ENCODE measurements around the gene PAPPA2.
"Not testable (repeated sequence)": the region's sequence is repeated elsewhere in the genome, so short reads cannot be mapped to it uniquely, and the experiment has no call there.

Gene PAPPA2

DNA sequence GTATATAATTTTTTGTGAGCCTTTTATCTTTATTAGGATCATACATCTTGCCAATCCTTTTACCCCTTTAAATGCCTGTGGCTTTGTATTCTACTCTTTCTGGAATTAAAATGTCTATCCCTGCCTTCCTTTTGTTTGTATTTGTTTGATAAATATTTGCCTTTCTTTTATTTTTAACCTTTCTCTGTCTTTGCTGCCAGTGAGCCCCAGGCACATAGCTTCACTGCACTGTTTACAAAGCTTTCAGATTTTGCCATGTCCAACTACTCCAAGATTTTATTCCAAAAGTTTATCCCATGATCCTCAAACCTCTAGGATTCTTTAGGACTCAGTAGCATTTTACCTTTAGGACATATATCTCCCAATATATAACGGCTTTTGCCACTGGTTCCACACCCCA lies 281.2 kb downstream of the PAPPA2 start:
- in situ Hi-C loops (cut with HindIII; ENCODE audit: low sequenced_read_pairs) = no loop called here

DNA sequence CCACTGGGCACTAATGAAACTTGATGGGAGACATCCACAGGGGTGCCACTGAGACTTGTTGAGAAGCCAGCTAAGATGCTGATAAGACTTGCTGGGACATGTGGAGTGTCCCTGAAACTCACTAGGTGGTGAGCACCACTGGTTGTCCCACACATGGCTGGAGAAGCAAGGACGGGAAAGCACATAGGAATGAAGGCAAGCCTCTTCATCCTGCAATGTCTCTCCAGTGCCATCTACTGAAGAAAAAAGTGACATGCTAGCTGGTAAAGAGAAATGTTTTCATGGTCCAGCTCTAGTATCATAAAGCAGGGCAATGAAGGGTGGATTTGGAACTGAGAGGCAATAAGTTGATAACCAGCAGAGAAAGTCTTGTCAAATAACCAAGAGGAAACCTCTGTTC lies 283.0 kb downstream of the PAPPA2 start:
- in situ Hi-C loops (cut with HindIII; ENCODE audit: low sequenced_read_pairs) = no loop called here

DNA sequence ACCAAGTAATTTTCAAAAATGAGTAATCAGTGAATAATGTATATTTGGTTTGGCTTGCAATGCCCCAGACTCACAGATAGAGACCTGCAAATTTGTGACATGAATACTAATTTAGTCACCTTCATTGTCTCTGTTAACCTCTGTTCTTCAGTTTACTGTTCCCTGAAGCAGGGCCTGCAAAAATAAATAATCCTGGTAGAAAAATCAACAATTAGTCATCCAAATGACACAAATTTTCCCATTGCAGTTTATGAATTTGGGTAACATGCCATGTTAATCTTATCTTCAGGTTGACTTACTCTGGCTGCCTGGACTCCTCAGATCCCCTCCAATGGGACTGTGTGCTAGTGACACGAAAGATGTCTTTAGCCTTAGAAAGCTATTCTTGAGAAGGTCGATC lies 289.5 kb downstream of the PAPPA2 start:
- in situ Hi-C loops (cut with HindIII; ENCODE audit: low sequenced_read_pairs) = no loop called here

- in situ Hi-C loops (cut with HindIII; ENCODE audit: low sequenced_read_pairs) = no loop called here
Measured at GRCh38 chr1:176754676-176755075, 291.7 kb downstream of the PAPPA2 start.

DNA sequence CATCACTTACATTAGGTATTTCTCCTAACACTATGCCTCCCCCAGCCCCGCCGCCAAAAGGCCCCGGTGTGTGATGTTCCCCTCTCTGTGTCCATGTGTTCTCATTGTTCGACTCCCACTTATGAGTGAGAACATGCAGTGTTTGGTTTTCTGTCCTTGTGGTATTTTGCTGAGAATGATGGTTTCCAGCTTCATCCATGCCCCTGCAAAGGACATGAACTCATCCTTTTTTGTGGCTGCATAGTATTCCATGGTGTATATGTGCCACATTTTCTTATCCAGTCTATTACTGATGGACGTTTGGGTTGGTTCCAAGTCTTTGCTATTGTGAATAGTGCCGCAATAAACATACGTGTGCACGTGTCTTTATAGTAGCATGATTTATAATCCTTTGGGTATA lies 293.8 kb downstream of the PAPPA2 start:
- in situ Hi-C loops (cut with HindIII; ENCODE audit: low sequenced_read_pairs) = not testable (repeated sequence)

DNA sequence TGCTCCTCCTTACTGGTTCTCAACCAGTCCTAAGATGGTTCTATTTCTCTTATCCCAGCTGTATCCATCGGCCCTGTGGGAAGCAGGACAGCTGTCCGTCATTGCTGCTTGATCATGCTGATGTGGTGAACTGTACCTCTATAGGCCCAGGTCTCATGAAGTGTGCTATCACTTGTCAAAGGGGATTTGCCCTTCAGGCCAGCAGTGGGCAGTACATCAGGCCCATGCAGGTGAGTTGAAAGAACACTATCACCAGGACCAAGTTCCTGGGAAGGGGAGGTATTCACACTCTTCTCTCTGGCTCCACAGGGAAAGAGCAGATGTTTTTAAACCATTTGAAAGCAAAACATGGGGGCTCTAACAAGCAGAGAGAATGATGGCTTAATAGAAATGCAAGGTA lies 302.6 kb downstream of the PAPPA2 start:
- in situ Hi-C loops (cut with HindIII; ENCODE audit: low sequenced_read_pairs) = no loop called here

- in situ Hi-C loops (cut with HindIII; ENCODE audit: low sequenced_read_pairs) = no loop called here
Measured at GRCh38 chr1:176766779-176767178, 303.8 kb downstream of the PAPPA2 start.

DNA sequence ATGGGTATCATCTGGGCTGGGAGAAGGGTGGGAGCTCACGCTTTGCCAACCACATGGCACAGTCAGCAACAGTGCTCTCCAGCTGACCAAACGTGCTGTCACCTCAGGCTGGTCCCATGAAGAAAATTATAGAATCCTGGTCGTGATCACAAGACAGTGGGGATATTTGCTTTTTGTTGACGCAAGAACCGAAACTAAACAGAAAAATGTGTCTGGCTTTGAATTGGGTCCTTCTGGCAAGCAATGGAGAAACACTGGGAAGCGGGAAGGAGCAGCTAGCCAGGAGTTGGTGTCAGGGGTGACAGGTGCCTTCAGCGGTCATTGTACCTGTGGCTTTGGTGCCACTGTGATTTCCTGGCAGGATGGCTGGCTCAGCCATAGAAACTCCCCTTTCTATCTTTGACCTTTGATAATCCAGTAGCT lies 304.8 kb downstream of the PAPPA2 start:
- in situ Hi-C loops (cut with HindIII; ENCODE audit: low sequenced_read_pairs) = no loop called here

GRCh38 chr1:176768532-176768931 lies 305.6 kb downstream of the PAPPA2 start:
- in situ Hi-C loops (cut with HindIII; ENCODE audit: low sequenced_read_pairs) = no loop called here

DNA sequence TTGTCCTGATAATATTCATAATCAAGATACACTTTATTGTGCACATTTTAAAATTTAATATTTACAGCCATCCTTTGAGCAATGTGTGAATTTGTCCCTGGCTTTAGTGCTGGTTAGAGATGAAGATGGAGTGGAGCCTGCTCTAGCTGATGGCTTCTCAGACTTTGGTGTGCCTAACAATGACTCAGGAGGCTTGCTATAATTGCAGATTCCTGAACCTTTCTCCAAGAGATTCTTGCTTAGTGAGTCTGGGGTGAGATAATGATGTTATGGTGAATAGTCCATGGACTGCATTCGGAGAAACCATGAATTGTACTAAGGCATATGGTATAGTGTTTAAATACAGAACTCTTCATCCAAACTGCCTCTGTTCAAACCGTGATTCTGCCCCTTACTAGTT lies 307.1 kb downstream of the PAPPA2 start:
- in situ Hi-C loops (cut with HindIII; ENCODE audit: low sequenced_read_pairs) = no loop called here

DNA sequence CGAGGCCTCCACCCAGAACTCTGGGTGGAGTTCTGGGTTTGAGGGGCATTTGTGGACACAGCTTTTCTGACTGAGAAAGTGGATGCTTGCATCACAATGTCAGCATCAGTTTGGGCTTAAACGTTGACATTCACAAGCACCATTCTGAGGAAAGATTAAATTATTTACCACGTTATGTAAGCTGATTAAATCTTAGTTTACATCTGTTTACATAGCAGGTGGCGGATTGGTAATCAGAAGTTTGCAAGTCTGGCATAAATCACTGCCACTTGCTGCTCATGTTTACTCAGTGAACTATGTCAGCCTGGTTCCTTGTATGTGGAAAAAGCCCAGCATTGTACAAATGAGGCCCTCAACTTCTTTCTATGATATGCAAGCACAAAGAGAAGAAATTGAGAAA lies 310.1 kb downstream of the PAPPA2 start:
- in situ Hi-C loops (cut with HindIII; ENCODE audit: low sequenced_read_pairs) = no loop called here

- in situ Hi-C loops (cut with HindIII; ENCODE audit: low sequenced_read_pairs) = no loop called here
Measured at GRCh38 chr1:176774224-176774623, 311.2 kb downstream of the PAPPA2 start.

GRCh38 chr1:176775378-176775777 lies 312.4 kb downstream of the PAPPA2 start:
- in situ Hi-C loops (cut with HindIII; ENCODE audit: low sequenced_read_pairs) = no loop called here

- in situ Hi-C loops (cut with HindIII; ENCODE audit: low sequenced_read_pairs) = no loop called here
Measured at GRCh38 chr1:176775996-176776395, 313.0 kb downstream of the PAPPA2 start.

- in situ Hi-C loops (cut with HindIII; ENCODE audit: low sequenced_read_pairs) = no loop called here
Measured at GRCh38 chr1:176778056-176778455, 315.1 kb downstream of the PAPPA2 start.

GRCh38 chr1:176779992-176780328 lies 317.0 kb downstream of the PAPPA2 start:
- in situ Hi-C loops (cut with HindIII; ENCODE audit: low sequenced_read_pairs) = no loop called here

DNA sequence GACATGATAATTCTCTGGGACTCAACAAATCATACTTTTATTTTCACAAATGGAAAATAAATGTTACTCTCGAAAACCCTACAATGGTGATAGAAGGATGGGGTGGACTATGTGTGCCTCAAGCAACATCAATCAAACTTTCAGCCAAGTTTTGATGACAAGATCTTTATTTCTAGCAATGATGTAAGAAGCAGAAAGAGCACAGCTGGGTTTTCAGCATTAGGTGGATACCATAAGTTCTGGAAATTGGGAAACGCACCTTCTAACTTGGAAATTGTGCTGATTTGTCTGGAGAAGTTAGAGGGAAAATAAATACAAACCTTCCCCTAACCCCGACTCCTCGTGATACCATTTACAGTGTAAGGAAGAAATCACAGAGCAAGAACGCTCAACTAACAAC lies 320.3 kb downstream of the PAPPA2 start:
- in situ Hi-C loops (cut with HindIII; ENCODE audit: low sequenced_read_pairs) = no loop called here

GRCh38 chr1:176785056-176785455 lies 322.1 kb downstream of the PAPPA2 start:
- in situ Hi-C loops (cut with HindIII; ENCODE audit: low sequenced_read_pairs) = no loop called here

DNA sequence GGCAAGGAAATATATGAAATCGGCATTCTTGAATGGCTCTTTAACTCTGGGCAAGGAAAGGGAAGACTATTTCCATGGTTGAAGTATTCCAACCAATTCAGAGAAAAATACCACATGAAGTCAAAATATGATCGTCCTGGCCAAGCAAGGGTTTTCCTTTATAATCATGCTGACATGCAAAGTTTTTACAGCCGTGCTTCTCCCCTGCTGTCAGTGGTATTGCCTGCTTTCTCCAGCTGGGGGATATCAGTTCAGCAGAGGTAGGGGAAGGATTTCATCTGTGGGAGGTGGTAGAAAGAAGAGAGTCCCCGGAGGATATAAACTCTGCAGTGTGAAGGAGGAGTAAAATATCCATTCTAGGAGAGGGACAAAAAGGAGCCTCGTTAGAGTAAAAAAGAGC lies 322.8 kb downstream of the PAPPA2 start:
- in situ Hi-C loops (cut with HindIII; ENCODE audit: low sequenced_read_pairs) = no loop called here

- in situ Hi-C loops (cut with HindIII; ENCODE audit: low sequenced_read_pairs) = no loop called here
Measured at GRCh38 chr1:176786274-176786673, 323.3 kb downstream of the PAPPA2 start.

DNA sequence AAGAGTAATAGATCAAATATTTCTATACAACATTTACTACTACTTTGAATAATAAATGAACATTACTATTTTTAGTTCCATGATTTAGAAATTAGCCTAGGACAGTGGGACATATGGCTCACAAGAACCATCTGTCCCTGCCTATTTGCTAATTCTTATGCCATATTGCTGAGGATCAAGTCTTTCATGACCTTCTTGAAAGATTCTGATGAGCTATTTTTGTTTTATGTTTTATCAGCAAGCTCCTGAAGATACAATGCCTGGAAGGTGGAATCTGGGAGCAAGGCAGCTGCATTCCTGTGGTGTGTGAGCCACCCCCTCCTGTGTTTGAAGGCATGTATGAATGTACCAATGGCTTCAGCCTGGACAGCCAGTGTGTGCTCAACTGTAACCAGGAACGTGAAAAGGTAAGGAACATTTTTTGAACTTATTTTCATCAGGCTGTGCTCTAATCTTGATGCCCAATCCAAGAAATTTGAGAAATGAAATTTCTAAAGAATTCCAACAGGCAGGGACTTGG lies 326.7 kb downstream of the PAPPA2 start:
- in situ Hi-C loops (cut with HindIII; ENCODE audit: low sequenced_read_pairs) = no loop called here

DNA sequence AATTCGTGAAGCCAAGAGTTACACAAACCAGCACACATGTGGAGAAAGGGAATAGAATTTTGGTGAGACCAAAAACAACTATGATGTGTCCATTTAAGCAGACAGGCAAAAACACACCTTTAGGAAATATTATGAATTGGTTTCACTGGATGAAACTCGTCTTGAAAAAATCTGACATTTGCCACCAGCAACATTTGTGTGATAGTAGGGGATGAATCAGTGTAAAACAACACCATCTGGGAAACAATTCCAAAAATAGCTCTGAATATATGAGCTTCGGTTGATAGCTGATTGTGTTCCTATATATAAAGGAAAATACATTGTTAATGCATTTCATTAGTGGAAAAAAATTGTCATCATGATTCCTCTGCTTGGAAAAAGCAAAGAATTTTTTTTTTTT lies 327.8 kb downstream of the PAPPA2 start:
- in situ Hi-C loops (cut with HindIII; ENCODE audit: low sequenced_read_pairs) = no loop called here

GRCh38 chr1:176791906-176792305 lies 328.9 kb downstream of the PAPPA2 start:
- in situ Hi-C loops (cut with HindIII; ENCODE audit: low sequenced_read_pairs) = no loop called here

Measured in endothelial cell of hepatic sinusoid (primary cell).